ENCODE results near the gene LPP. TPM values are rescaled to one million over a fixed set of nuclear protein-coding genes. Genes with fewer than 3 reads are reported as not detected.

The LPP gene
- total RNA-seq, 3 donors from 2014 or later, result 262 to 816 (median 325) TPM

GRCh38 chr3:188486126-188486525 is 332.2 kb downstream of the LPP start:
- Histone ChIP-seq H3K36me3 (ENCODE audit: low read depth) (no peaks in the 10 kb centered on the region), H3K4me1 (ENCODE audit: low read depth) (no peaks in the 10 kb centered on the region), H3K4me3 (no peak overlapping the region), H3K9me3 (no peaks in the 10 kb centered on the region)
- no peak for TF ChIP-seq CTCF (IDR thresholded peaks at IDR 0.05)
- DNase-seq (no peak), ATAC-seq (no peak)
- intact Hi-C loops (cut with DNase I, micrococcal nuclease), result no loop called here

- TF ChIP-seq CTCF (IDR thresholded peaks at IDR 0.05), result no peak
- no peaks in the 10 kb centered on the region for H3K4me1 ChIP-seq (ENCODE audit: low read depth)
- H3K36me3 ChIP-seq (ENCODE audit: low read depth), result no peaks in the 10 kb centered on the region
- ATAC-seq, result no peak
- no peak for DNase-seq
- H3K4me3 ChIP-seq, result no peak overlapping the region
- H3K9me3 ChIP-seq, result no peaks in the 10 kb centered on the region
- intact Hi-C loops (cut with DNase I, micrococcal nuclease), result no loop called here
These were observed 333.0 kb downstream of the LPP start for GRCh38 chr3:188486952-188487351.

GRCh38 chr3:188487652-188488051 is 333.7 kb downstream of the LPP start:
- DNase-seq, result no peak
- no peak for TF ChIP-seq CTCF (IDR thresholded peaks at IDR 0.05)
- no peak for ATAC-seq
- intact Hi-C loops (cut with DNase I, micrococcal nuclease), result no loop called here
- no peaks in the 10 kb centered on the region for H3K36me3 ChIP-seq (ENCODE audit: low read depth)
- H3K4me1 ChIP-seq (ENCODE audit: low read depth), result no peaks in the 10 kb centered on the region
- H3K4me3 ChIP-seq, result no peak overlapping the region
- no peaks in the 10 kb centered on the region for H3K9me3 ChIP-seq

GRCh38 chr3:188488801-188489200 is 334.8 kb downstream of the LPP start:
- DNase-seq (no peak), ATAC-seq (no peak)
- Histone ChIP-seq H3K9me3 (no peaks in the 10 kb centered on the region), H3K4me1 (ENCODE audit: low read depth) (no peaks in the 10 kb centered on the region), H3K4me3 (no peak overlapping the region), H3K36me3 (ENCODE audit: low read depth) (no peaks in the 10 kb centered on the region)
- TF ChIP-seq CTCF (IDR thresholded peaks at IDR 0.05), result no peak
- intact Hi-C loops (cut with DNase I, micrococcal nuclease), result no loop called here

- Histone ChIP-seq H3K4me3 (no peak overlapping the region), H3K9me3 (no peaks in the 10 kb centered on the region), H3K4me1 (ENCODE audit: low read depth) (no peaks in the 10 kb centered on the region), H3K36me3 (ENCODE audit: low read depth) (no peaks in the 10 kb centered on the region)
- no peak for DNase-seq
- peak; percentile 30 for ATAC-seq
- intact Hi-C loops (cut with DNase I, micrococcal nuclease), result no loop called here
- TF ChIP-seq CTCF (IDR thresholded peaks at IDR 0.05), result no peak
These were observed 335.9 kb downstream of the LPP start for GRCh38 chr3:188489639-188490405.
